GM23248 (cell line): ENCODE data around the gene RNF144B.

ENCODE experiments used
- EZH2 ChIP-seq: fragments of 200-600 bp; sonication (generic); IDR thresholded peaks from 2 replicates; pipeline ENCODE4 v1.6.1; 2018; ENCODE audit warnings: antibody characterized with exemption, mild to moderate bottlenecking; ENCODE audit not compliant: insufficient read depth, poor library complexity, severe bottlenecking
- EZH2phosphoT487 ChIP-seq: fragments of 200-600 bp; sonication (generic); IDR thresholded peaks from 2 replicates; pipeline ENCODE4 v1.6.1; 2018; ENCODE audit warnings: antibody characterized with exemption, moderate library complexity, mild to moderate bottlenecking, low read depth; ENCODE audit not compliant: insufficient read depth

GRCh38 chr6:18425218-18425617 lies 38.1 kb downstream of the RNF144B start:
- TF ChIP-seq EZH2phosphoT487, result no peak
- no peak for TF ChIP-seq EZH2
